GM23338 (cell line): Measurements from ENCODE around the gene MEGF6. TPM values are rescaled to one million over a fixed set of nuclear protein-coding genes. Genes with fewer than 3 reads are reported as not detected.

Experiments
- ATAC-seq: fragments of 200-7000 bp; cut with Tn5 transposase; 3 replicates; pipeline ENCODE4 v1.9.1; 2020
- DNase-seq: peaks from one replicate; pipeline ENCODE4 v3.0.0-alpha.2; 2015; ENCODE audit warnings: low spot score
- H2AFZ ChIP-seq: fragments of 200-600 bp; sonication (generic); 2 replicates; pipeline ENCODE4 v1.8.0; 2016; ENCODE audit warnings: antibody characterized with exemption, mild to moderate bottlenecking, moderate library complexity
- H3F3A ChIP-seq: fragments of 200-600 bp; sonication (generic); replicated peaks from 2 replicates; pipeline ENCODE4 v1.8.0; 2017; ENCODE audit warnings: antibody characterized with exemption, mixed run types, low read depth
- H3K27ac ChIP-seq: fragments of 200-600 bp; sonication (generic); 2 replicates; pipeline ENCODE4 v1.6.1; 2016; ENCODE audit warnings: low read depth
- H3K27me3 ChIP-seq: fragments of 200-600 bp; sonication (generic); 2 replicates; pipeline ENCODE4 v1.8.0; 2016; ENCODE audit warnings: mild to moderate bottlenecking, mixed run types, moderate library complexity; ENCODE audit not compliant: insufficient read depth
- H3K36me3 ChIP-seq: fragments of 200-600 bp; sonication (generic); 2 replicates; pipeline ENCODE4 v1.8.0; 2016; ENCODE audit warnings: mild to moderate bottlenecking; ENCODE audit not compliant: insufficient read depth
- H3K4me1 ChIP-seq: fragments of 200-600 bp; sonication (generic); 2 replicates; pipeline ENCODE4 v1.8.0; 2016; ENCODE audit warnings: mild to moderate bottlenecking, moderate library complexity; ENCODE audit not compliant: insufficient read depth
- H3K4me2 ChIP-seq: fragments of 200-600 bp; sonication (generic); 2 replicates; pipeline ENCODE4 v1.7.1; 2017; ENCODE audit warnings: mixed run types
- H3K4me3 ChIP-seq: fragments of 200-600 bp; sonication (generic); 2 replicates; pipeline ENCODE4 v1.6.1; 2016; ENCODE audit warnings: mixed run types
- H3K79me2 ChIP-seq: fragments of 200-600 bp; sonication (generic); replicated peaks from 2 replicates; pipeline ENCODE4 v1.8.0; 2017; ENCODE audit warnings: mild to moderate bottlenecking; ENCODE audit not compliant: insufficient read depth
- H3K9me2 ChIP-seq: fragments of 200-600 bp; sonication (generic); 2 replicates; pipeline ENCODE4 v1.8.0; 2017; ENCODE audit not compliant: insufficient read depth
- H4K20me1 ChIP-seq: fragments of 200-600 bp; sonication (generic); replicated peaks from 2 replicates; pipeline ENCODE4 v1.8.0; 2017; ENCODE audit warnings: mild to moderate bottlenecking; ENCODE audit not compliant: insufficient read depth
- H3K27ac Mint-ChIP-seq: 2 replicates; pipeline ENCODE4 v1.8.0; 2020; ENCODE audit warnings: inconsistent platforms, mild to moderate bottlenecking, moderate library complexity, mixed read lengths
- H3K27me3 Mint-ChIP-seq: 3 replicates; pipeline ENCODE4 v1.8.0; 2022; ENCODE audit warnings: low read depth, mild to moderate bottlenecking, moderate library complexity, mixed read lengths, inconsistent platforms; ENCODE audit not compliant: insufficient read depth, poor library complexity
- H3K36me3 Mint-ChIP-seq: 3 replicates; pipeline ENCODE4 v1.8.0; 2021; ENCODE audit warnings: low read depth, mild to moderate bottlenecking, inconsistent platforms, moderate library complexity, mixed read lengths
- H3K4me1 Mint-ChIP-seq: 3 replicates; pipeline ENCODE4 v1.8.0; 2020; ENCODE audit warnings: mild to moderate bottlenecking, inconsistent platforms, mixed read lengths
- H3K4me3 Mint-ChIP-seq: 3 replicates; pipeline ENCODE4 v1.8.0; 2021; ENCODE audit warnings: moderate library complexity, mild to moderate bottlenecking, inconsistent platforms, mixed read lengths
- H3K9me3 Mint-ChIP-seq: 3 replicates; pipeline ENCODE4 v1.8.0; 2020; ENCODE audit warnings: moderate library complexity, mild to moderate bottlenecking, inconsistent platforms, mixed read lengths
- CREB1 ChIP-seq: fragments of 250-450 bp; sonication (Bioruptor Pico); IDR thresholded peaks from 2 replicates; pipeline ENCODE4 v1.5.0; 2020; ENCODE audit warnings: low read depth, mild to moderate bottlenecking, moderate library complexity
- EZH2phosphoT487 ChIP-seq: fragments of 200-600 bp; sonication (generic); IDR thresholded peaks from one replicate; pipeline ENCODE4 v1.8.1; 2018; ENCODE audit warnings: antibody characterized with exemption; ENCODE audit not compliant: unreplicated experiment
- JUNB ChIP-seq: IDR thresholded peaks from one replicate; pipeline ENCODE4 v1.6.1; 2016; ENCODE audit warnings: antibody characterized with exemption; ENCODE audit not compliant: unreplicated experiment
- NANOG ChIP-seq: IDR thresholded peaks from 2 replicates; pipeline ENCODE4 v1.6.1; 2016; ENCODE audit warnings: antibody characterized with exemption, borderline replicate concordance
- ZNF114 ChIP-seq: fragments of 250-450 bp; sonication (Bioruptor Pico); IDR thresholded peaks from 2 replicates; pipeline ENCODE4 v1.5.0; 2020; ENCODE audit warnings: mild to moderate bottlenecking, moderate library complexity
- ZNF331 ChIP-seq: fragments of 250-450 bp; sonication (Bioruptor Pico); IDR thresholded peaks from 2 replicates; pipeline ENCODE4 v1.5.0; 2020; ENCODE audit warnings: low read depth, mild to moderate bottlenecking, moderate library complexity
- polyA plus RNA-seq: library from polyadenylated mRNA; unstranded; fragments of >200 nt; fragmentation: Nextera tagmentation; extraction: Ambion mirVana; gene quantifications from 2 replicates; pipeline ENCODE4 v1.2.1, GENCODE V29; 2016
- total RNA-seq: library from RNA; depleted of rRNA; stranded (reverse); fragments of >200 nt; shearing (Covaris generic); gene quantifications from 2 replicates; pipeline ENCODE4 v1.2.3, GENCODE V29; 2014
- TF ChIP-seq, protein P1 (sequence below): IDR thresholded peaks from 2 replicates; pipeline ENCODE4 v1.6.1; 2016; ENCODE audit warnings: antibody characterized with exemption
- TF ChIP-seq, protein P2 (sequence below), 2 experiments: fragments of 200-600 bp in 1 of 2; sonication (generic) in 1 of 2; conservative IDR thresholded peaks; 2 replicates each; pipeline versions ENCODE4 v1.5.1 to v1.6.1; 2016 to 2017; ENCODE audit warnings: antibody characterized with exemption in 2 of 2, low read depth in 2 of 2, mild to moderate bottlenecking in 2 of 2, moderate library complexity in 1 of 2

The MEGF6 gene
- total and polyA plus RNA-seq, 2 experiments from 2014 or later: 4.0 to 21.4 TPM

DNA sequence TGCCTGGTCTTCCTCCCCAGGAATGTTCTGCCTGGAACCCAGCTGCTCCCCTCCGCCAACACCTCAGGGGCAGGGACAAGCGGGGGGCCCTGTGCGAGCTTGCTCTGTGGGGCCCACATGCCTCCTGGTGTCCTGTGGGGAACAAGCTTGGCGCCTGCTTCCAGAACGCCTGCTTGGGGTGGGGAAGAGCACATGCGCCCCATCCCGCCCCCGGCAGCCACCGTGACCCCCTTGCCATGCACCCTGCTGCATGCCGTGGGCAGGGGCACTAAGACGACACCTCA, 57.4 kb downstream of the MEGF6 start:
- H3K4me1 ChIP-seq: no peaks in the 10 kb centered on the region
- Mint-ChIP-seq H3K27ac (no peak overlapping the region), H3K36me3 (no peaks in the 10 kb centered on the region), H3K9me3 (no peaks in the 10 kb centered on the region), H3K4me3 (no peak overlapping the region), H3K27me3 (peaks cover 3% of the 10 kb centered on the region), H3K4me1 (no peaks in the 10 kb centered on the region)
- no peaks in the 10 kb centered on the region for H3F3A ChIP-seq
- H3K27me3 ChIP-seq: no peaks in the 10 kb centered on the region
- H2AFZ ChIP-seq: no peak overlapping the region
- no peak overlapping the region for H3K4me2 ChIP-seq
- H3K27ac ChIP-seq: no peak overlapping the region
- no peaks in the 10 kb centered on the region for H4K20me1 ChIP-seq
- H3K9me2 ChIP-seq: no peaks in the 10 kb centered on the region
- no peak for TF ChIP-seq ZNF331 (CRISPR knock-in tag)
- no peak for TF ChIP-seq JUNB
- TF ChIP-seq, protein P1, sequence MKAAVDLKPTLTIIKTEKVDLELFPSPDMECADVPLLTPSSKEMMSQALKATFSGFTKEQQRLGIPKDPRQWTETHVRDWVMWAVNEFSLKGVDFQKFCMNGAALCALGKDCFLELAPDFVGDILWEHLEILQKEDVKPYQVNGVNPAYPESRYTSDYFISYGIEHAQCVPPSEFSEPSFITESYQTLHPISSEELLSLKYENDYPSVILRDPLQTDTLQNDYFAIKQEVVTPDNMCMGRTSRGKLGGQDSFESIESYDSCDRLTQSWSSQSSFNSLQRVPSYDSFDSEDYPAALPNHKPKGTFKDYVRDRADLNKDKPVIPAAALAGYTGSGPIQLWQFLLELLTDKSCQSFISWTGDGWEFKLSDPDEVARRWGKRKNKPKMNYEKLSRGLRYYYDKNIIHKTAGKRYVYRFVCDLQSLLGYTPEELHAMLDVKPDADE: no peak
- TF ChIP-seq, protein P2, sequence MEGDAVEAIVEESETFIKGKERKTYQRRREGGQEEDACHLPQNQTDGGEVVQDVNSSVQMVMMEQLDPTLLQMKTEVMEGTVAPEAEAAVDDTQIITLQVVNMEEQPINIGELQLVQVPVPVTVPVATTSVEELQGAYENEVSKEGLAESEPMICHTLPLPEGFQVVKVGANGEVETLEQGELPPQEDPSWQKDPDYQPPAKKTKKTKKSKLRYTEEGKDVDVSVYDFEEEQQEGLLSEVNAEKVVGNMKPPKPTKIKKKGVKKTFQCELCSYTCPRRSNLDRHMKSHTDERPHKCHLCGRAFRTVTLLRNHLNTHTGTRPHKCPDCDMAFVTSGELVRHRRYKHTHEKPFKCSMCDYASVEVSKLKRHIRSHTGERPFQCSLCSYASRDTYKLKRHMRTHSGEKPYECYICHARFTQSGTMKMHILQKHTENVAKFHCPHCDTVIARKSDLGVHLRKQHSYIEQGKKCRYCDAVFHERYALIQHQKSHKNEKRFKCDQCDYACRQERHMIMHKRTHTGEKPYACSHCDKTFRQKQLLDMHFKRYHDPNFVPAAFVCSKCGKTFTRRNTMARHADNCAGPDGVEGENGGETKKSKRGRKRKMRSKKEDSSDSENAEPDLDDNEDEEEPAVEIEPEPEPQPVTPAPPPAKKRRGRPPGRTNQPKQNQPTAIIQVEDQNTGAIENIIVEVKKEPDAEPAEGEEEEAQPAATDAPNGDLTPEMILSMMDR (conservative IDR thresholded peaks at IDR 0.05; ENCODE audit: low read depth in 2 of 2): no peak
- no peak for TF ChIP-seq CREB1 (CRISPR knock-in tag)
- no peak for TF ChIP-seq ZNF114 (CRISPR knock-in tag)
- TF ChIP-seq EZH2phosphoT487: no peak
- TF ChIP-seq NANOG: no peak
- no peaks in the 10 kb centered on the region for H3K79me2 ChIP-seq
- H3K4me3 ChIP-seq: no peak overlapping the region
- ATAC-seq: no peak
- no peaks in the 10 kb centered on the region for H3K36me3 ChIP-seq
- DNase-seq: no peak

DNA sequence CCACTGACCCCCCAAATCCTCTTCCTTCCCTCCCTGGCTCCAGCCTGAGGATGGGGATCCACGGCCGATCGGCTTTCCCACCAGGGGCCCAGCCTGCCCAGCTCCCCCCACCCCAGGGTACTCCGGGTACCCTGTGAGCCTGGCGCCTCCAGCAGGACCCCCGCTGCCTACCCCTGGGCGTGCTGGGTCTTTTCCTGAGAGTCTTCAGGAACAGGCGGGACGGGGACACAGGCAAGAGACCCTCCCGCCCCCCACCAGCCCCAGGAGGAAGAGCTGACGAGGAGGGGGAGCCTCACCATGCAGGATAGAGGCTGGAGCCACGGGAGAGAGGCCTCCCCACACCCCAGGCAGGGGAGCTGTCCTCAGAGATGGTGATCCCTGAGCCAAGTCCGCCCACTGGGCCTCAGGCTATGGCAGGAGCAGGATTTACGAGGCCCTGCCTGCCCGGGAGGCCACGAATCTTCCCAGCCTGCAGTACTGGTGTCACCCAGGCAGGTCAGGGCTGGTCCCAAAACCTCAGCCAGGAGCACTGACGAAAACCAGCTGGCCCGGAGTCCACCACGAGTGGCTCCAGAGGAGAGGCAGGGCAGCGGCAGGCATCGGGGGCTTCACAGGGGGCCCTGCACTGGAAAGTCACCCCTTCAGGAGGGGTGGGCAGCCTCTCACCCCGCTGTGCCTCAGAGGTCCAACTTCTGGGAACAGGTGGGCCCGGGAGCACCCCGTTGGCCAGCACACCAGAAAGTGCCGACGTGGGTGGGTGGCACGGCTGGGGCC, 58.0 kb downstream of the MEGF6 start:
- H3K36me3 Mint-ChIP-seq: no peaks in the 10 kb centered on the region
- H3K4me3 ChIP-seq: no peak overlapping the region
- no peaks in the 10 kb centered on the region for H3K79me2 ChIP-seq
- no peaks in the 10 kb centered on the region for H3K9me2 ChIP-seq
- no peaks in the 10 kb centered on the region for H3K36me3 ChIP-seq
- H4K20me1 ChIP-seq: no peaks in the 10 kb centered on the region
- no peak for DNase-seq
- H3K4me1 Mint-ChIP-seq: no peaks in the 10 kb centered on the region
- no peak overlapping the region for H3K27ac Mint-ChIP-seq
- H3K4me2 ChIP-seq: no peak overlapping the region
- H3K4me3 Mint-ChIP-seq: no peak overlapping the region
- peaks cover 3% of the 10 kb centered on the region for H3K27me3 Mint-ChIP-seq
- no peaks in the 10 kb centered on the region for H3K9me3 Mint-ChIP-seq
- ATAC-seq: no peak
- no peak overlapping the region for H3K27ac ChIP-seq
- no peaks in the 10 kb centered on the region for H3K27me3 ChIP-seq
- no peaks in the 10 kb centered on the region for H3F3A ChIP-seq
- H3K4me1 ChIP-seq: no peaks in the 10 kb centered on the region
- no peak overlapping the region for H2AFZ ChIP-seq
- TF ChIP-seq JUNB: no peak
- TF ChIP-seq, protein P2 (conservative IDR thresholded peaks at IDR 0.05; ENCODE audit: low read depth in 2 of 2): no peak
- TF ChIP-seq CREB1 (CRISPR knock-in tag): no peak
- no peak for TF ChIP-seq EZH2phosphoT487
- TF ChIP-seq, protein P1: no peak
